ENCODE data around the gene SURF2. TPM values are rescaled to one million over a fixed set of nuclear protein-coding genes. Genes with fewer than 3 reads are reported as not detected.
"Not testable (repeated sequence)": the region's sequence is repeated elsewhere in the genome, so short reads cannot be mapped to it uniquely, and the experiment has no call there.

SURF2 gene
- total RNA-seq, 1 donor from 2014 or later = 15.4 TPM

DNA sequence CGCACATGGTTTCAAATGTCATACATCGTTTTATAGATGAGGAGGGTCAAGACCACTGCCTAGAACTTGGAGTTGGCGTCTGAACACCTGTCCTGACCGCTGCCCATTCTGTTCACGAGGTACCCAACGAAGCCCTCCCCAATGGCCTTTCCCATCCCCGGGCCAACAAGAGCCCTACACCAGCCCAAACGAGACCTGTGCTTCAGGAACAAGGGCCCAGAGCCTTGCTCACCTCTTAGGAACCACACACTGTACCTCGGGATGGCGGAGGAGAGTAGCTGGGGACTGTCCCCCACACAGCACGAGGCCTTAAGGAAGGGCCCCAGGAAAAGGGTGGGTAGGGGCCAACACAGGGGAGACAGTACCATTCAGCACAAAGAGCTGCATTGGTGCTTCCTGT is 23.3 kb upstream of the SURF2 start:
- DNase-seq (ENCODE audit: extremely low spot score, unreplicated experiment) = no peak
- H3K4me1 Mint-ChIP-seq (ENCODE audit: unreplicated experiment) = peaks cover 19% of the 10 kb centered on the region
- peak overlapping the region; percentile 14 for H3K4me3 Mint-ChIP-seq (ENCODE audit: unreplicated experiment)
- H3K9me3 Mint-ChIP-seq (ENCODE audit: unreplicated experiment) = no peaks in the 10 kb centered on the region
- TF ChIP-seq, protein P1, sequence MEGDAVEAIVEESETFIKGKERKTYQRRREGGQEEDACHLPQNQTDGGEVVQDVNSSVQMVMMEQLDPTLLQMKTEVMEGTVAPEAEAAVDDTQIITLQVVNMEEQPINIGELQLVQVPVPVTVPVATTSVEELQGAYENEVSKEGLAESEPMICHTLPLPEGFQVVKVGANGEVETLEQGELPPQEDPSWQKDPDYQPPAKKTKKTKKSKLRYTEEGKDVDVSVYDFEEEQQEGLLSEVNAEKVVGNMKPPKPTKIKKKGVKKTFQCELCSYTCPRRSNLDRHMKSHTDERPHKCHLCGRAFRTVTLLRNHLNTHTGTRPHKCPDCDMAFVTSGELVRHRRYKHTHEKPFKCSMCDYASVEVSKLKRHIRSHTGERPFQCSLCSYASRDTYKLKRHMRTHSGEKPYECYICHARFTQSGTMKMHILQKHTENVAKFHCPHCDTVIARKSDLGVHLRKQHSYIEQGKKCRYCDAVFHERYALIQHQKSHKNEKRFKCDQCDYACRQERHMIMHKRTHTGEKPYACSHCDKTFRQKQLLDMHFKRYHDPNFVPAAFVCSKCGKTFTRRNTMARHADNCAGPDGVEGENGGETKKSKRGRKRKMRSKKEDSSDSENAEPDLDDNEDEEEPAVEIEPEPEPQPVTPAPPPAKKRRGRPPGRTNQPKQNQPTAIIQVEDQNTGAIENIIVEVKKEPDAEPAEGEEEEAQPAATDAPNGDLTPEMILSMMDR (IDR thresholded peaks at IDR 0.05) = no peak
- H3K27me3 Mint-ChIP-seq (ENCODE audit: unreplicated experiment) = no peaks in the 10 kb centered on the region
- H3K36me3 Mint-ChIP-seq (ENCODE audit: unreplicated experiment) = peaks cover 23% of the 10 kb centered on the region
- no peak overlapping the region for H3K27ac Mint-ChIP-seq (ENCODE audit: unreplicated experiment)

DNA sequence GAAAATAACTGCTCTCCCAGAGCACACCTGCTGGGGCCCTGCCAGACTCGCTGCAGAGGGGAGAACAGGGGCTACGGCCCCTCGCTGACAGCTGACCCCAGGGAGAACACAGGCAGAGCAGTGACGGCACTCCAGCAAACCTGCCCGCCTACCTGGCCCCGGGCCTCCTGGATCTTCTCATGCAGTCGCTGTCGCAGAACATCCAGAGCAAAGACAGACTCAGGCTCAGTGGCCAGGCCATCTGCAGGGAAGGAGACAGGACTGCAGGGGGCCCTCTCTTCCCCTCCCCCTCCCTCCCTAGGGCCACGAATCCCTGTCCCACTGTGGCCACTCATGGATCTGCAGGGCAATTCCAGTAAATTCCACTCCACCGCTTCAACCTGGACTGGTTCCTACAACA is 22.8 kb upstream of the SURF2 start:
- Mint-ChIP-seq H3K9me3 (ENCODE audit: unreplicated experiment) (no peaks in the 10 kb centered on the region), H3K27me3 (ENCODE audit: unreplicated experiment) (no peaks in the 10 kb centered on the region), H3K4me3 (ENCODE audit: unreplicated experiment) (peak overlapping the region; percentile 14), H3K36me3 (ENCODE audit: unreplicated experiment) (peaks cover 23% of the 10 kb centered on the region), H3K27ac (ENCODE audit: unreplicated experiment) (no peak overlapping the region), H3K4me1 (ENCODE audit: unreplicated experiment) (peaks cover 19% of the 10 kb centered on the region)
- TF ChIP-seq, protein P1 (IDR thresholded peaks at IDR 0.05) = no peak
- DNase-seq (ENCODE audit: extremely low spot score, unreplicated experiment) = no peak

DNA sequence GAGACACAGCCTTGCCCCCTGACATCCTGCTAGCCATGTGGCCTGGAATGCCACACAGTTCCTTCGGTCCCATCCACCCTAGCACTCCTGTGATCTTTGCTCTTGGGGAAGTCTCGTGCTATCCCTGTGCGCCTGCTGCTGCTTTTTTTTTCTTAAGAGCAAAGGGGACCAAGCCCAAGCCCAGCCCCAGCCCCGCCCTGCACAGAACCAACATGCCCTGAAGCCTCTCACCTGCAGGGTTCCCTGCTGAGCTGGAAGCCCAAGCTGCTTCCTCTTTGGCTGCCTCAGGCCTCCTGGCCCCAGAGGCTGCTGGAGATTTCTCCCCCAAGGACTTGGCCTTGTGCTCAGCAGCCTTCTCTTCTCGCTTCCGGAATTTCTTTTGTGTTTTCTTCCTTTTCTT is 22.2 kb upstream of the SURF2 start:
- Mint-ChIP-seq H3K9me3 (ENCODE audit: unreplicated experiment) (no peaks in the 10 kb centered on the region), H3K27ac (ENCODE audit: unreplicated experiment) (no peak overlapping the region), H3K27me3 (ENCODE audit: unreplicated experiment) (no peaks in the 10 kb centered on the region), H3K4me1 (ENCODE audit: unreplicated experiment) (peaks cover 19% of the 10 kb centered on the region), H3K4me3 (ENCODE audit: unreplicated experiment) (peak overlapping the region; percentile 97), H3K36me3 (ENCODE audit: unreplicated experiment) (peaks cover 28% of the 10 kb centered on the region)
- TF ChIP-seq, protein P1 (IDR thresholded peaks at IDR 0.05) = no peak
- no peak for DNase-seq (ENCODE audit: extremely low spot score, unreplicated experiment)

DNA sequence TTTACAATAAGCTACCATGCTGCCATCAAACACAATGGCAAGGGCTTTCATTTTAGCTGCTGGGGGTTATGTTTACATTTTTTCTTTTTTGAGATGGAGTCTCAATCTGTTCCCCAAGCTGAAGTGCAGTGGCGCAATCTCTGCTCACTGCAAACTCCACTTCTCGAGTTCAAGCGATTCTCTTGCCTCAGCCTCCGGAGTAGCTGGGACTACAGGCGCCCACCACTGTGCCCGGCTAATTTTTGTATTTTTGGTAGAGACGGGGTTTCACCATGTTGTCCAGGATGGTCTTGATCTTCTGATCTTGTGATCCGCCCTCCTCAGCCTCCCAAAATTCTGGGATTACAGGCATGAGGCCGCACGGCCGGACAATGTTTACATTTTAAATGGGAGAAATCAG is 21.5 kb upstream of the SURF2 start:
- not testable (repeated sequence) for H3K9me3 Mint-ChIP-seq (ENCODE audit: unreplicated experiment); H3K27me3 Mint-ChIP-seq (ENCODE audit: unreplicated experiment); DNase-seq (ENCODE audit: extremely low spot score, unreplicated experiment)
- H3K27ac Mint-ChIP-seq (ENCODE audit: unreplicated experiment) = peak overlapping the region; percentile 94
- H3K4me1 Mint-ChIP-seq (ENCODE audit: unreplicated experiment) = peaks cover 19% of the 10 kb centered on the region
- peak overlapping the region; percentile 97 for H3K4me3 Mint-ChIP-seq (ENCODE audit: unreplicated experiment)
- peaks cover 33% of the 10 kb centered on the region for H3K36me3 Mint-ChIP-seq (ENCODE audit: unreplicated experiment)

DNA sequence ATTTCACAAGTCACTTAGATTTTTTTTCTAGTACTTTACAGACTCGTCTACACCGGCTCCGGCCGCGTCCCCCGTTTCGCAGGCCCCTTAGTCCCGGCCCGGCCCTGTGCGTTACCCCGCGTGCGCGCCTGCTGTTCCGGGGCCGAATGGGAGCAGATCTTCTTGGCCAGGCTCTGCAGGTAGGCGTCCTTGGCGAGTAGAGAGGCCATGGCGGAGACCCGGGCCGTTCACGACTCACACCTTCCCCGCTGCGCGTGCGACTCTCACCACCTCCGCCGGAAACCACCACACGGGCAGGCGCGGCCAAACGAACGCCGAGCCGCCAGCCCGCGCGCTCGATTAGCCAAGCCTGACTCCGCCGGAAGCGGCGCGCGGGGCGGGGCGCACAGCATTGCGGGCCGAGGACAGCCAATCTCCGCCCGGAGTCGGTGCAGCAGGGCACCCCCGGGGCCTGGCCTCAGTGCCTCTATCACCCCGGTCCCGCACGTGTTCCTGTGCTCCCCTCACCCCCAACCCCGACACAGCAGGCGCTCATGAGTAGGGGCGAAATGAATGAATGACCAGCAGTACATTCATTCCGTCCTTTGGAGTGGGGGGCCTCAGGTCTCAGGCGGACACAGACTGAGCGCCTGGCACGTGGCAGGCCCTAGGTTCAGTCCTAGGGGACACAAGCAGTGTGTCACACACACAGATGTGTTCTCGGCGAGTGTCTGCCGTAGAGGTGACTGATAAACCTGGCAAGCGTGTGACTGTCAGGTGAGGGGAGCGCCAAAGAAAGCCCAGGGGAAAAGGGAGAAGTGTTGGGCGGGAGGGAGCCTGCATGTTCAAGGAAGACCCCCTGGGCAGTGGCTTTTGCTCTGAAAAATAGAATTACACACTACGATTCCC is 20.2 kb upstream of the SURF2 start, which contains the start of gene SURF6:
SURF6 (minus strand) TSS at position 265 of the 888 bp plus-strand sequence; CDS start at position 209, 56 bp downstream.
- H3K36me3 Mint-ChIP-seq (ENCODE audit: unreplicated experiment) = peaks cover 33% of the 10 kb centered on the region
- TF ChIP-seq, protein P1 (IDR thresholded peaks at IDR 0.05) = no peak
- H3K4me3 Mint-ChIP-seq (ENCODE audit: unreplicated experiment) = peak within 1 kb of the TSS; percentile 97
- peak; percentile 95 for DNase-seq (ENCODE audit: extremely low spot score, unreplicated experiment)
- peaks cover 19% of the 10 kb centered on the region for H3K4me1 Mint-ChIP-seq (ENCODE audit: unreplicated experiment)
- H3K9me3 Mint-ChIP-seq (ENCODE audit: unreplicated experiment) = no peaks in the 10 kb centered on the region
- H3K27me3 Mint-ChIP-seq (ENCODE audit: unreplicated experiment) = no peaks in the 10 kb centered on the region
- peak within 1 kb of the TSS; percentile 94 for H3K27ac Mint-ChIP-seq (ENCODE audit: unreplicated experiment)

All from osteocyte (in vitro differentiated cells).